NCI-H82 treated with DMSO at 0.1 percent for 48 hours (cell line): ENCODE data around the gene CLVS2.
A peak's percentile ranks its signal among the peaks of the same experiment; 100 is the strongest.

Experiments
- DNase-seq: peaks from one replicate; lab custom pipeline; 2025; ENCODE audit not compliant: unreplicated experiment; lab: John Stamatoyannopoulos, UW

The CLVS2 gene, protein sequence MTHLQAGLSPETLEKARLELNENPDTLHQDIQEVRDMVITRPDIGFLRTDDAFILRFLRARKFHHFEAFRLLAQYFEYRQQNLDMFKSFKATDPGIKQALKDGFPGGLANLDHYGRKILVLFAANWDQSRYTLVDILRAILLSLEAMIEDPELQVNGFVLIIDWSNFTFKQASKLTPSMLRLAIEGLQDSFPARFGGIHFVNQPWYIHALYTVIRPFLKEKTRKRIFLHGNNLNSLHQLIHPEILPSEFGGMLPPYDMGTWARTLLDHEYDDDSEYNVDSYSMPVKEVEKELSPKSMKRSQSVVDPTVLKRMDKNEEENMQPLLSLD

DNA sequence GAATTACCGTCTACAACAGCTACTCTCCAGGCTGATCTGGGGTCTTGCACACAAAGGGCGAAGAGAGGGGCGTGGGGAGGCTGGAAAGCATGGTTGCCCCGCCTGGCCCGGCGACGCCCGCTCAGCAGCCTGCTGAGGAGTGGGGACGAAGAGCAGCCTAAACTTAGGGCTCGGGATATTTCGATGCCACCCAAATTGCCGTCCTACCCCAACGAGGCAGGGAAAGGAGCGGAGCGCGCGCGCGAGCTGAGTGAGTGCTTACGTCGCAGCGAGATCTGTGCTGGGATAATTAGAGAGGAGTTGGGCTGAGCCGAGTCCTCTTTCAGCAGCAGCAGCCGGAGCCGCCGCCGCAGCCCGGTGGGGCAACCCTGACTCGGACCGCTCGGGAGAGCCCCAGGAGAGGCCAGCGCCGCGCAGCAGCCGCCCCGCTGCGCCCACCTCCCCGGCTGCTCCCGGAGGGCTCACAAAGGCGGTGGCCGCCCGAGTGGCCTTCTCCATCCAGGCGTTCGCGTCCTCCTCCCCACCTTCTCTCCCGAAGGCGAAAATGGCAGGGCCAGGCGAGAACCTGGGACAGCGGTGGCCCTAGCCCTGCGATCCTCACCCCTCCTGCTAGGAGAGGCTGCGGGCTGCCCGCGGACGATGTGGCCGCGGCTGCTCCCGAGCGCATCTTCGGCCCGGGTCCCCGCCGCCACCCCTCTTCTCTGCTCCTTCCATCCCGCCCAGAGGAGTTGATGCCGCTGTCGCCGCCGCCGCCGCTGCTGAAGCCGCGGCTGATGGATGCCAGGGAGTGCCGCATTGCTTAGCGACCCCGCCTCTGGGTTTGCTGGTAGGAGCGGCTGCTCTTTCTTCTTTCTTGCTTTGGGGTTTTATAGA, at the start of gene CLVS2:
TSS of gene CLVS2 (plus strand) at position 315 of the 873 bp plus-strand sequence. CDS start 1,543 bp downstream, outside the sequence.
- DNase-seq = peak; percentile 6

DNA sequence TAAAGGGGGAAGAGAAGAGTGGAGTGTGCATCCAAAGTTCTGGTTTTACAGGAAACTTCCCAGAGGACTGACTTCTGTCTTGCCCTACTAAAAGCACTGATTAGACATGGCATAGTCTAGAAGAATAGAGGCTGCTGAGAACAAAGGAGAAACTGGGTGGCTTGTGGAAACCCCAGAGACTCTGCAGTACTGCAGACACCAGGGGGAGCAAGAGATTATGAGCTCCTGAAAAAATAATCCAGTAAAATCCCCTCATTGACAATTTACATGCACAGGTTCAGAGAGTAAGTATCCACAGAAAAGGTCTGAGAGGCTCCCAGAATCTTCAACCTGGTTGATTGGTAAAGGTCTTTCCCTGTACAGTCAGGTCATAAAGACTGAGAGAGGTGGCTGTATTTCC, 48.7 kb upstream of the CLVS2 start:
- DNase-seq = peak; percentile 13

DNA sequence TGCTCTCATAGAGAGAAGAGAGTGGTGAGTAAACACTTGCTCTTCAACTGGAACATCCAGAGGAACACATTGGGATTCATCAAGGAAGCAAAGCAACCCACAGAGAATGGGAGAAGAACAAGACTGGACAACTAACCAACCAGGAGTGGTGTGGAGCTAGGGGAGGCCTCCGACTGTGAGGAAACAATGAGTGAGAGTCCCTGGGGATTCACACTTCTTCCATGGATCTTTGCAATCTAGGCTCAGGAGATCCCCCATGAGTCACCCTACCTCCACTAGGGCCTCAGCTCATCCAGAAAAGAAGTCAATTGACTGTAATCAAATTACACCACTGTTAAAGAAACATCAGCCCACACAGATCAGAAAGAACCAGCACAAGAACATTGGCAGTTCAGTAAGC, 42.3 kb upstream of the CLVS2 start:
- no peak for DNase-seq

DNA sequence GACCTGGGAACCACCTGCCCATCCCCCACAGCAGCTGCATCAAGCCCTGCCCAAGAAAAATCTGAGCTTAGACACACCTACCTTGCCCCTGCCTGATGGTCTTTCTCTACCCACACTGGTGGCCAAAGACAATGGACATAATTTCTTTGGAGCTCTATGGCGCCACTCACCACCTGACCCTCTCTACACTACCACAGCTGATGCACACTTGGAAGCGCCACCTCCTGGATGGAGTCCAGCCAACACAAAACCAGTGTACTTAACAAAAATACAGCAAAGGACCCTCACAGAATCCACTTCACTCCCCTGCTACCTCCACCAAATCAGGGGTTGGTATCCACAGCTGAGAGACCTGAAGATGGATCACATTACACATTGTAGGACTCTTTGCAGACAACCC, 39.7 kb upstream of the CLVS2 start:
- no peak for DNase-seq

DNA sequence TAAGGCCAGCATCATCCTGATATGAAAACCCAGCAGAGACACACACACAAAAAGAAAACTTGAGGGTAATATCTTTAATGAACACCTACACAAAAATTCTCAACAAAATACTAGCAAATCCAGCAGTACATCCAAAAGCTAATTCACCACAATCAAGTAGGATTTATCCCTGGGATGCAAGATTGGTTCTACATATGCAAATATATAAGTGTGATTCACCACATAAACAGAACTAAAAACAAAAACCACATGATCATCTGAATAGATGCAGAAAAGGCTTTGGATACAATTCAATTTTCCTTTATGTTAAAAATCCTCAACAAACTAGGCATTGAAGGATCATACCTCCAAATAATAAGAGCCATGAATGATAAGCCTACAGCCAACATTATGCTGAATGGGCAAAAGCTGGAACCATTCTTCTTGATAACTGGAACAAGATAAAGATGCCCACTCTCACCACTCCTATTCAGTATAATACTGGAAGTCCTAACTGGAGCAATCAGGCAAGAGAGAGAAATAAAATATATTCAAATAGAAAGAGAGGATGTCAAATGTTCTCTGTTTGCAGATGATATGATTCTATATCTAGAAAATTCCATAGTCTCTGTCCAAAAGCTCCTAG, 33.9 kb upstream of the CLVS2 start:
- no peak for DNase-seq

DNA sequence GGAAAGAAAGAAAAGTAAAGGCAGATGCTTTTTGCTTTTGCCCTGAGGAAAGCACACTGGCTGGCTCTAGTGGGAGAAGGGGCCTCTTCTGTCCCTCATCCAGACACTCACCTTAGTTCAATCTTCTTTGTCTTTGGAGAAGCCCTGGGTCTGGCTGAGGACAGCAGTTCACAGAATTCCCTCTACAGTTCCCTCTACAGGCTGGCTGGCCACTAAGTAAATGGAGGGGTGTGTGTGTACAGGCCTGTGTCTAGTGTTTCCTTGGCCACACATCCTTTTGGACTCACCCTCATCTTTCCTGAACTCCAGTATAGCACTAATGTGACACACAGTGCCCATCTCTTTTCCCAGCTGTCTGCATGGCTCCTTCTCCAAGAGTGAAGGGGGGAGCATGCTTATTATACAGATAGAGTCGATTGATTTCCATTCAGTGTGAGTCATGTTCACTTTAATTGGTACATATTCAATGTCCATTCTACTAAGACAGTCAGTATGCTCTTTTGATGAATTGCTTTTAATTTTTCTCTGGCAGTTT, 26.0 kb upstream of the CLVS2 start:
- no peak for DNase-seq

DNA sequence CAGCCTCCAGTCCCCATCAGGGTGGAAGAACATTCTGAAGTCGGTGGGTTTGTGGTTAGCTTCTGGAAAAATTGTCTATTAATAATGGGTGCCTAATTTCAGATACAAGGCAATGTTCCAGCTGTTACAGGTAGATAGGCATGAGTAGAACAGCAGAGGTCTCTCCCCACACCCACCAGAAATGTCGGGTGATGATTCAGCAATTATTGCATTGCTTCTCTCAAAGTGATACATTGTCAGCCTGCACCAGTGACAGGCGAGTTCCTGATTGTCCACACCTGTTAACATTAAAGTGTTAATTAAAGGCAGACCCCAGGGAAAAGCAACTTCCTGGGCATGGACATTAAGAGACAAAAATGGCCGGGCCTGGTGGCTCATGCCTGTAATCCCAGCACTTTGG, 18.9 kb upstream of the CLVS2 start:
- no peak for DNase-seq

DNA sequence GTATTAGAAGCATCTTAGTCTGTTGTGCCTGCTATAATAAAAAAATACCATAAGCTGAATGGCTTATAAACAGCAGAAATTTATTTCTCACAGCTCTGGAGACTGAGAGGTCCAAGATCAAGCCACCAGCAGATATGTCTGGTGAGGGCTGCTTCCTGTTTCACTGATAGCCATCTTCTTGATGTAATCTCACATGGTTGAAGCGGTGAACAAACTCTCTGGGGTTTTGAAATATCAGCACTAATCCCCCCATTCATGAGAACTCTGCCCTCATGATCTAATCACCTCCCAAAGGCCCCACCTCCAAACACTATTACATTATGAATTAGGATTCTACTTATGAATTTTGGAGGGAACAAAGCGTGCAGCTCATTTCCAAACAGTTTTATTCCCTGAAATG, 11.6 kb upstream of the CLVS2 start:
- DNase-seq = no peak

DNA sequence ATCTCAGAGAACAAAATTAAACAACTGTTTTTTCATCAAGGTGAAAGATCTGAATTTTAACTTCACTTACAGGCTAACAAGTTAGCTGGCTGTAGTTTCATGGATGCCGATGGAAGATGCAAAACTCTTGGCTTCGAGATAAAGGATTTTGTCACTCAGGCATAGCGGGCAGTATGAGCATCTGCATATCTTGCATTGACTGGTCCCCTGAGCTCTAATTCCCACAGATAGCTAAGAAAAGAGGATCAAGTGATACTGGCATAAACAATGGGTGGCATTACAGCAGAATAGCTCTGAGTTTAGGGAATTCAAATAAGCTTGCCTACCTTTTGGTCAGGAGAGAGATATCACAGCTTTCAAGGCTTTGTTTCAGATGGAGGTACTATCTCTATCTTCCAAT, 1.8 kb upstream of the CLVS2 start:
- no peak for DNase-seq

DNA sequence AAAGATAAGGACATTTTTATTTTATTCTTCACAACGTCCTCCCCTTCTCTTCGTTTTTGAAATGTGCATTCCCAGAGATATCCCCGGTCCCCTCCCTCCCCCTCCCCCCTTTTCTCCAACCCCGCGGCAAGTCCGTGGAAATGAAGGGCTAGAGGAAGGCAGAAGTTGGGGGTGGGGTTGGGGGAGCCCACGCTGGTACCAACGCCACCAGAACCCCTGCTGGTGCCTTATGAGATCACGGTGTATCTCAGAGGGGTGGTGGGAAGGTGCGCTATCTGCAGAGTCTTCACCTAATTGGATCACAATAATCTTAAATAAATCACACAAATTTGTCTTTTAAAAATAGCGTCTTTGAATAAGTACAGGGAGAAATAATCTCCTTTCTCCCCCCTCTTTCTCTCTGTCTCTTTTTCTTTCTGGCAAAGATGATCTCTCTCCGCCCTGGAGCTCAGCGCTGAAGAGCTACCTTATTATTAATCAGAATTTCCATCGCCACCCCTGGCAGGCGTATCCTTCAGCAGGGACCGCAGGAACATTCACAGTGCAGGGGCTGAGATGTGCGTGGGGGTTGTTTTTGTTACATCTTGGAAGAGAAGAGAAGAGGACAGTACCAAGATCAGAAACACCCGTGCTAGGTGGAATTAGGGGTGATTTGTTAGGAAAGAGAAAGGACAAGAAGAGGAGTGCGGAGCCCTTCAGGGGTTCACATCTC, 915 bp downstream of the CLVS2 start:
- DNase-seq = no peak

DNA sequence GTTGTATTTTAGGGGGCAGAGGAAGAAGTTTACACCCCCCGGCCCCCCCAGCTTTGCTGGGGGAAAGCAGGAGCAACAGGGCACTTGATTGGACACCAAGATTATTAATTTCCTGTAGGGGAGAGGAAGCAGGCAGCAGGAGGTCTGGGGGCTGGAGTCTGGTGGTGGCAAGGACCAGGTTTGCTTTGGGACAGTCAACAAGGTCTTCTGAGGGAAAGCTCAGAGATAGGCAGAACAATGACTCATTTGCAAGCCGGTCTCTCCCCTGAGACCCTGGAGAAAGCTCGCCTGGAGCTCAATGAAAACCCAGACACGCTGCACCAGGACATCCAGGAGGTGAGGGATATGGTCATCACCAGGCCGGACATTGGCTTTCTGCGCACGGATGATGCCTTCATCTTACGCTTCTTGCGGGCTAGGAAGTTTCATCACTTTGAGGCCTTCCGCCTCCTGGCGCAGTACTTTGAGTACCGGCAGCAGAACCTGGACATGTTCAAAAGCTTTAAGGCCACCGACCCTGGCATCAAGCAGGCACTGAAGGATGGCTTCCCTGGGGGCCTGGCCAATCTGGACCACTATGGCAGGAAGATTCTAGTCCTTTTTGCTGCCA, 1.6 kb downstream of the CLVS2 start:
- no peak for DNase-seq

DNA sequence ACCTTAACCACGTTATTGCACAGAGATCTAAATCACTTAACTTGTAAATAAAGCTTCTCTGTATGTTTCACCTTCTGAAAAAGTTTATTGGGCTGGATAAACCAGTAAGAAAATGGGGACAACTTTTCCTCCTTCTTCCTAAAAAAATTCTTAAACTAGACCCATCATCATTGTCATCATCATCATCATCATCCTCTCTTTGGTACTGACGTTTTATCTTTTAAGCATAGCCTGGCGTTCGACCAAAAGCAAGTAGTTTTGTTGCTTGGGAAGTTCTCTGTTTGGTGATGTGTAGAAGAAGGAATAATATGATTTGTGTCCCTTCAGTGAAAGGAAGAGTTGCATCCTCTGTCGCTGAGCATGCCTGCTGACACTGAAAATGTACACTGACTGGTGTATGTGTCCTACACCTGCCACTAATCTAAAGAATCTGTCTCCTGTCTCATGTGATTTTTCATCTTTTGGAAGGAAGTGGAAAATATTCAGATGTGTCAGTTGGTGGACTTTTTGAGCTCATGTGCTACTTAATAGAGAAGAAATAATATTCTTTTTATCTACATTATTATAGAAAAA, 2.5 kb downstream of the CLVS2 start:
- no peak for DNase-seq

DNA sequence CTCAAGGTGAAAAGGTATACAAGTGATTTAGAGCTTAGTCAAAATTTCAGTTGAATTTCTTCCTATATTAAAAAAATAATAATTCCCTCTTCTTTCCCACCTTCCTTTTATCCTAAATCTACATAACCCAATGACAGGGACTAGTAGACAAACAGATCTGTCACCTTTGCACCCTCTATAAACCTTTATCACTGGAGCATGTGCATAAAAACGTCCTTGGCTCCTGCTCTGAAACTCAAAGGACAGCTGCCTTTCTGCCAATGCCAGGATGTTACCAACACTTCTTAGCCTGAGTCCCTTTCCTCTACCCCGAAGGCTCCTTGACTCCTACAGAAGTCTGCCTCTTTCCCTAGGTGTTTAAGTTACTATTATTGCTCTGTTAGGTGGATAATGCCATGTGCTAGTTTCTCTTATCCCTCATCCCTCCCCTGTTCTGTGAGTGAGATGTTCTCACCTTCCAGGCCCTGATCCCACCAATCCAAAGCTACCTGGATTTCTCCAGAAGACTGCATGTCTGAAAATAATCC, 4.3 kb downstream of the CLVS2 start:
- no peak for DNase-seq

DNA sequence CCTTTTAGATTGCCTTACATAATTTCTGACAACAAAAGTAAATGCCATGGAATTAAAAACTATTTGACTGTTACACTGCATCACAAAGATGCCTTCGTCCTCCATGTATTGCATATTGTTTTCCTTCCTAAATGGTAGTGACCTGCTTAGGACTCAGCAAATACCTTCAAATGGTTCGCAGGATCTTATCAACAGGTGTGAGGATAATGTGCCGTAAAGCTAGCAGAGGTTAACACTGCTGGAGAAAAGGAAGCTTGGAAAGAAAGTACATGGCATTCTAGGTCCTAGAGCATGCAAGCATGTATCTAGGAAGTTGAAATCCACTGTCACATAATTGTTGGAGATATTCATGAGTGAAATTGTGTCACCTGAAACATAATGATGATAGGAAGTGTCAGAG, 5.5 kb downstream of the CLVS2 start:
- no peak for DNase-seq

DNA sequence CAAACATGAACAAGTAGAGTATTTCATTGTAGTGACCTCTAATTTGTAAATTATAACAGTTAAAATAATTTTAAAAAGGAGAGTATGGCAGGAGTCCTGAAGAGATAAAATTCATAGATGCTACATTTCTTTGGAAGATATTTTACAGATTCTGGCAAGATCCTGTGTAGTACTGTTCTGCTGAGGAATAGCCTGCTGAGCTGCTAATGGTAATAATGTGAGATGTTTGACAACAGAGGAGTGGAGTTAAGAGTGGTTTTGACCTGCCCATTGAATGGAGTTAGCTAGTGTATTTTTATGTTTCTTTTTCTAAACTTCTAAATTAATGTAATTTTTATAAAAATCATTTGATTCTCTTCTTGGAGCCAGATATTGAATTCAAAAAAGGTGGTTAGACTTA, 11.8 kb downstream of the CLVS2 start:
- no peak for DNase-seq

DNA sequence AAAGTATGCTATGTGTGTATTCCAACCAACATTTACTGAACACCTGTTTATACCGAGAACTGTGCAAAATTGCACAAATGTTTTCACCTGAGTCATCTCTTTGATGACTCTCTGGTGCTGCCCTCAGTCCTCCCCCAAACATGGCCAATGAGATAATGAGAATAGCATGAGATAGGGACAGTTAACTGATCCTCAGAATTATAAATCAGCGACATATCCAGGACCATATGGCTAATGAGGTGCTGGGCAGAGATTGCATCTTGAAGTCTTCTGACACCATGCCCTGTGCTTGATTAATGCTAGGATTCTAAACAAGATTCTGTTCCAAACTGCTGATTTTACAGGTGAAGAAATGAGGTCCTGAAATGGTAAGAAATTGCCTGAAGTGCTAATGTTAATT, 13.0 kb downstream of the CLVS2 start:
- DNase-seq = no peak

DNA sequence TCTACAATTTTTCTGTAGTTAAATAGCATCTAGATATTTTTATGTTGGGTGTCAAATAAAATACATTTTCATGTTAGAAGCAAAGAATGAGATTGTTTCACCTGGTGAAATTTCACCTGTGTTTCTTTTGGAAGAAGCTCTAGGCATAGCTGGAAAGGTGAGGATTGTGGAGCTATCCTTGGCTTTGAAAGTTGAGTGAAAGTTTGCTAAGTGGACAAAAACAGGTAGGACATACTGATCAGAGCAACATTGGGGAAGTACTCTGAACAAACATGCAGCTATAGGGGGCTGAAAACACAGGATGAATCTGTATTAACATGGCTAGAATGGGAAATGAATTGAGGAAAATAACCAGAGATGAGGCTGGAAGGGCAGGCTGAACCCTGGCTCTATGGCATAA, 18.8 kb downstream of the CLVS2 start:
- DNase-seq = no peak

DNA sequence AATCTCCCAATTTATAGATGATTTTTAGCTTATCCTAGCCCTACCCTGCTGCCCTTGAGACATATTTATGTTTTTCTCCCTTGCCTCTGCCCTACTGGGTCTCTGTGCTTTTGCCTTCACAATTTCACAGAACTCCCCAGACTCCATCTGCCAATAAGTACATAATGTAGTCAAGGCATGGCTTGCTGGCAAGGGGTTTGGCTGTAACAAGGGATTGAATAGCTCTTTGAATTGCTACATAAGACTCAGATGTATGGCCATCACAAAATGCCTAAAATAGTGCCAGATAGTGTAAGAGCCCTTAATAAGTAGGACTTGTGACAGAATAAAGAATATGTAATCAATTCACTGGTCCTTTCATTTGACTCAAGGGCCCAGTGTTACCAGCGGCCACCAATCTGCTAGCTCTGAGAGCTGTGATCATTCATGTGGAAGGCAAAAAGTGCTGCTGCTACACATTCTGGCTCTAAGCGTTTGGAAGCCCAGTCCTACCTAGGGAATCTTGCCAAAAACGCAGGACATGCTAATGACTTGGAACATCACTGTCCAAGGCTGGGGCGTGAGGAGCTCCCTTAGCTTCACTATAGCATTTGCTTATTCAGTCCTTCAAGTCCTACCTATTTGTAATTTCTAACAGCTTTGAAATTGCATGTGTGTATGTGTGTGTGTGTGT, 20.5 kb downstream of the CLVS2 start:
- no peak for DNase-seq

DNA sequence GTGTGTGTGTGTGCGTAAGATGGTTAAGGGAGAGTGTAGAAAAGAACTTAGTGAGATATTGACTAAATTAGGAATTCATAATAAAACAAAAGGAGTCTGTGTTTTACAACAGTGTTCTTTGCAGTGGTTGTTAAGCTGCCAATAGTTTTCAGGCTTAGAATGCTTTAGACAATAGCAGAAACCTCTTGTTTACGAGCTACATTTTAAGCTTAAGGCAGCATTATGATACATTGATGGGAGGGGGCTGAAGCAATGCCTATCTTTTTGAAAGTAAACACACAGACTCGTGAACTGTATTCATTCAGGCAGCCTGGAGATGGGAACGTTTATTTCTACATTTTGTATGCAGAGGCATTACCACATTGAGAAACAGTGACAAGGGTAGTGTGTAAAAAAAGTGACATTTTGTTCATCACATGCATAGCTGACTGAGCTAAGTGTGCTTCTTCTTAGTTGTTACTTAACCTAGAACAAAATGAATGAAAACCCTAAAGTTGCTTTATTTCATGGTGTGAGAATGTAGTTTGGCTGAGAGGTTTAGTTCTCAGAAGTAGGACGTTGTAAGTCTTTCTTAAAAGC, 21.2 kb downstream of the CLVS2 start:
- DNase-seq = no peak
